Lower leg skin (tissue), 4 donors: ENCODE data around the gene ZNF746. TPM values are rescaled to one million over a fixed set of nuclear protein-coding genes. Genes with fewer than 3 reads are reported as not detected.
A peak's percentile ranks its signal among the peaks of the same experiment; 100 is the strongest.

Source experiments
- DNase-seq, 2 donors: peaks; one replicate each; pipeline ENCODE4 v3.0.0-alpha.2; 2019; ENCODE audit warnings: low spot score in 2 of 2
- H3K4me3 ChIP-seq: fragments of 200-600 bp; sonication (generic); 2 replicates; pipeline ENCODE4 v1.5.1; 2017; ENCODE audit warnings: mild to moderate bottlenecking, low read depth; ENCODE audit not compliant: poor library complexity, severe bottlenecking
- CTCF ChIP-seq, 3 donors: fragments of 450-650 bp; IDR thresholded peaks; one replicate each; pipeline ENCODE4 v1.5.1; 2016; ENCODE audit warnings: antibody characterized with exemption in 3 of 3, mild to moderate bottlenecking in 3 of 3, moderate library complexity in 2 of 3
- POLR2A ChIP-seq, 2 donors: fragments of 450-650 bp; IDR thresholded peaks; one replicate each; pipeline ENCODE4 v1.6.1; 2016 to 2017; ENCODE audit warnings: antibody characterized with exemption in 2 of 2, mild to moderate bottlenecking in 1 of 2, moderate library complexity in 1 of 2
- WGBS, 2 donors: methylation state at CpG; one replicate each; pipeline ENCODE4 v1.1.5; 2018; 5-methylcytosine and 5-hydroxymethylcytosine counted together
- intact Hi-C: fragments of 100-400 bp; cut with DNase I; formaldehyde crosslinking; loops from one replicate; pipeline ENCODE4 v1.15.0; 2023; ENCODE audit warnings: low total_unique reads
- total RNA-seq, 4 donors: library from RNA; depleted of rRNA; stranded (reverse); fragments of >200 nt; gene quantifications; one replicate each; pipeline ENCODE4 v1.1.0, GENCODE V29; 2016

The ZNF746 gene
- total RNA-seq, result 10 to 100 TPM; 21.6 to 26.3 (median 23.8) TPM

GRCh38 chr7:149497467-149498261, at the start of gene ZNF746:
Gene ZNF746 (minus strand): TSS chr7:149497809. CDS start chr7:149497536, 273 bp downstream.
- no peak for TF ChIP-seq CTCF (IDR thresholded peaks at IDR 0.05)
- no peak for TF ChIP-seq POLR2A (IDR thresholded peaks at IDR 0.05)
- DNase-seq, result peak; percentile 51 to 94
- WGBS, 2 donors, result 0% methylated on average over 20 to 34 of the region's 109 CpGs
- H3K4me3 ChIP-seq, result peak within 1 kb of the TSS; percentile 76
- intact Hi-C loops, result no loop called here

- H3K4me3 ChIP-seq, result no peak overlapping the region
- WGBS, 2 donors, result 97% methylated on average over 3 of the region's 3 CpGs
- DNase-seq, result no peak
- intact Hi-C loops, result no loop called here
- no peak for TF ChIP-seq CTCF (IDR thresholded peaks at IDR 0.05)
- TF ChIP-seq POLR2A (IDR thresholded peaks at IDR 0.05), result no peak
These were observed 49.5 kb upstream of the ZNF746 start for GRCh38 chr7:149547126-149547525.

GRCh38 chr7:149546331-149546730, 48.7 kb upstream of the ZNF746 start:
- DNase-seq, result no peak
- no peak overlapping the region for H3K4me3 ChIP-seq
- intact Hi-C loops, result no loop called here
- 93 to 96% methylated on average over 2 of the region's 2 CpGs for WGBS, 2 donors
- no peak for TF ChIP-seq CTCF (IDR thresholded peaks at IDR 0.05)
- no peak for TF ChIP-seq POLR2A (IDR thresholded peaks at IDR 0.05)

GRCh38 chr7:149544028-149544427, 46.4 kb upstream of the ZNF746 start:
- no peak for DNase-seq
- TF ChIP-seq CTCF (IDR thresholded peaks at IDR 0.05) (no peak), POLR2A (IDR thresholded peaks at IDR 0.05) (no peak)
- no peak overlapping the region for H3K4me3 ChIP-seq
- intact Hi-C loops, result no loop called here
- 58 to 69% methylated on average over 3 of the region's 3 CpGs for WGBS, 2 donors

GRCh38 chr7:149532654-149533053, 35.0 kb upstream of the ZNF746 start:
- no peak for TF ChIP-seq CTCF (IDR thresholded peaks at IDR 0.05)
- no peak overlapping the region for H3K4me3 ChIP-seq
- no peak for DNase-seq
- WGBS, 2 donors, result 86 to 90% methylated on average over 1 of the region's 1 CpG
- intact Hi-C loops, result no loop called here
